ENCODE data around the gene RPRD1B. TPM values are rescaled to one million over a fixed set of nuclear protein-coding genes. Genes with fewer than 3 reads are reported as not detected.

RPRD1B gene
- polyA plus RNA-seq, 1 of the 3 experiments (the other 2 are of a cell fraction), result 11.8 TPM

DNA sequence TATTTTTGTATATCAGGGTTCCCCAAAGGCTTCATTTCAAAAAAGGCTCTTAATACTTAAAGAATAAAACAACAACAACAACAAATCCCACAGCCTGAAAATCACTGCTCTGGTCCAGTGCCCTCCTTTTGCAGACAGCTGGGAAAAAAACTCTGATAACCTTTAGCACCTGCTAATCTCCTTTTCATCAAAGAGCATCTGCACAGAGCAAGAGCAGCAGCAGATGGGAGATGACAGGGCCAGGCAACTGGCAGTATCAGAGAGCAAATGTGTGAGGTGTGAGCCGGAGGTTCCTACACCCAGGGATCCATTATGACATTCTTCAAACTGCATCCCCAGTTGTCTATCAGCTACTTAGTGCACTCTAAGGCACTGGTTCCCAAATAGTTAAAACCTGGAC lies 26.0 kb upstream of the RPRD1B start (continued):
- TF ChIP-seq CTCF (IDR thresholded peaks at IDR 0.05), result no peak
- peak; percentile 53; the same call in 1 of the 2 replicates for TF ChIP-seq FOXJ3 (CRISPR knock-in tag; IDR thresholded peaks at IDR 0.05)
- TF ChIP-seq, protein P1, sequence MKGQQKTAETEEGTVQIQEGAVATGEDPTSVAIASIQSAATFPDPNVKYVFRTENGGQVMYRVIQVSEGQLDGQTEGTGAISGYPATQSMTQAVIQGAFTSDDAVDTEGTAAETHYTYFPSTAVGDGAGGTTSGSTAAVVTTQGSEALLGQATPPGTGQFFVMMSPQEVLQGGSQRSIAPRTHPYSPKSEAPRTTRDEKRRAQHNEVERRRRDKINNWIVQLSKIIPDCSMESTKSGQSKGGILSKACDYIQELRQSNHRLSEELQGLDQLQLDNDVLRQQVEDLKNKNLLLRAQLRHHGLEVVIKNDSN (IDR thresholded peaks at IDR 0.05; ENCODE audit: borderline replicate concordance, low read depth), result no peak
- no peak for TF ChIP-seq GABPA (IDR thresholded peaks at IDR 0.05; ENCODE audit: low read depth)

GRCh38 chr20:38008233-38008944 lies 25.2 kb upstream of the RPRD1B start:
- H3F3A ChIP-seq (replicated peaks; ENCODE audit: insufficient read depth), result peaks cover 7% of the 10 kb centered on the region
- peaks cover 37 to 60% of the 10 kb centered on the region in 2 experiments for H3K36me3 ChIP-seq (replicated peaks in 1 of 2; ENCODE audit: control insufficient read depth in 1 of 2, insufficient read depth in 2 of 2, low read length in 1 of 2)
- no peak for DNase-seq
- WGBS (ENCODE audit: low lambda C conversion rate), result 98% methylated on average over 5 of the region's 5 CpGs
- H3K9ac ChIP-seq, result no peak overlapping the region
- no peak for TF ChIP-seq YY1 (IDR thresholded peaks at IDR 0.05; ENCODE audit: low read depth)
- no peak for TF ChIP-seq GATA2 (CRISPR knock-in tag; IDR thresholded peaks at IDR 0.05)
- TF ChIP-seq MAX (IDR thresholded peaks at IDR 0.05; ENCODE audit: low read depth), result no peak
- TF ChIP-seq RAD21 (IDR thresholded peaks at IDR 0.05; ENCODE audit: low read length), result no peak
- TF ChIP-seq EP300 (IDR thresholded peaks at IDR 0.05; ENCODE audit: borderline replicate concordance in 1 of 2, low read depth in 1 of 2, low read length in 1 of 2), result no peak
- TF ChIP-seq, protein P1 (IDR thresholded peaks at IDR 0.05; ENCODE audit: borderline replicate concordance, low read depth), result no peak
- no peak for TF ChIP-seq EZH2phosphoT487 (IDR thresholded peaks at IDR 0.05; ENCODE audit: borderline replicate concordance, low read depth)
- TF ChIP-seq REST (IDR thresholded peaks at IDR 0.05; ENCODE audit: low read depth, low read length), result no peak
- TF ChIP-seq FOXM1 (IDR thresholded peaks at IDR 0.05; ENCODE audit: low read depth), result no peak
- TF ChIP-seq CTCF (IDR thresholded peaks at IDR 0.05), result no peak
- TF ChIP-seq RFX5 (IDR thresholded peaks at IDR 0.05; ENCODE audit: low read length), result no peak
- no peak for TF ChIP-seq RCOR1 (IDR thresholded peaks at IDR 0.05; ENCODE audit: low read length)
- no peak for TF ChIP-seq SIN3A (IDR thresholded peaks at IDR 0.05; ENCODE audit: borderline replicate concordance, low read depth, low read length)
- TF ChIP-seq, protein P2, sequence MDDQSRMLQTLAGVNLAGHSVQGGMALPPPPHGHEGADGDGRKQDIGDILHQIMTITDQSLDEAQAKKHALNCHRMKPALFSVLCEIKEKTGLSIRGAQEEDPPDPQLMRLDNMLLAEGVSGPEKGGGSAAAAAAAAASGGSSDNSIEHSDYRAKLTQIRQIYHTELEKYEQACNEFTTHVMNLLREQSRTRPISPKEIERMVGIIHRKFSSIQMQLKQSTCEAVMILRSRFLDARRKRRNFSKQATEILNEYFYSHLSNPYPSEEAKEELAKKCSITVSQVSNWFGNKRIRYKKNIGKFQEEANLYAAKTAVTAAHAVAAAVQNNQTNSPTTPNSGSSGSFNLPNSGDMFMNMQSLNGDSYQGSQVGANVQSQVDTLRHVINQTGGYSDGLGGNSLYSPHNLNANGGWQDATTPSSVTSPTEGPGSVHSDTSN (IDR thresholded peaks at IDR 0.05), result no peak
- TF ChIP-seq SMC3 (IDR thresholded peaks at IDR 0.05; ENCODE audit: low read depth, low read length), result no peak
- no peak for TF ChIP-seq ELF1 (IDR thresholded peaks at IDR 0.05)
- no peak overlapping the region for H3K27ac ChIP-seq (ENCODE audit: low read depth in 2 of 2, low read length in 1 of 2)
- no peaks in the 10 kb centered on the region for H4K20me1 ChIP-seq (ENCODE audit: insufficient read depth)
- H3K4me1 ChIP-seq (ENCODE audit: control insufficient read depth in 1 of 2, insufficient read depth in 2 of 2, low read depth in 1 of 2, low read length in 1 of 2), result peaks cover 0 to 8% of the 10 kb centered on the region in 2 experiments; a peak in 2 of 4 replicates
- no peaks in the 10 kb centered on the region for H3K27me3 ChIP-seq (ENCODE audit: insufficient read depth)
- H3K9me2 ChIP-seq, result no peaks in the 10 kb centered on the region
- POLR2A ChIA-PET, result no interaction called here
- H3K79me2 ChIP-seq (ENCODE audit: insufficient read depth), result peaks cover 41% of the 10 kb centered on the region
- no peak overlapping the region for H3K4me3 ChIP-seq (ENCODE audit: low read depth in 2 of 2, low read length in 1 of 2)
- no peaks in the 10 kb centered on the region for H3K9me3 ChIP-seq
- H3K4me2 ChIP-seq, result no peak overlapping the region
- no peak overlapping the region for H2AFZ ChIP-seq (ENCODE audit: low read depth)
- CTCF ChIA-PET, result interaction anchor here (0.8 to 5.4 kb wide), 6 partner anchors 10 to 444 kb away, joined by 3 to 24 read pairs (median 6); no protein-coding TSS in a partner anchor
